Upper lobe of left lung (tissue), 6 donors: ENCODE data around the gene GRK5. TPM values are rescaled to one million over a fixed set of nuclear protein-coding genes. Genes with fewer than 3 reads are reported as not detected.

Source experiments
- ATAC-seq, 2 donors: fragments of 200-7000 bp; cut with Tn5 transposase; one replicate each; pipeline ENCODE4 v1.9.1; 2022; ENCODE audit warnings: mild to moderate bottlenecking in 2 of 2, moderate library complexity in 2 of 2; ENCODE audit not compliant: low FRiP score in 2 of 2
- DNase-seq, 2 donors: peaks; one replicate each; pipeline ENCODE4 v3.0.0-alpha.2; 2019 to 2020
- H3K27ac ChIP-seq, 4 donors: fragments of 200-600 bp; sonication (generic); one replicate each; pipeline ENCODE4 v1.5.1; 2016 to 2019
- H3K27me3 ChIP-seq, 4 donors: fragments of 200-600 bp; sonication (generic); one replicate each; pipeline ENCODE4 v1.5.1; 2017 to 2019
- H3K36me3 ChIP-seq, 4 donors: fragments of 200-600 bp; sonication (generic); one replicate each; pipeline ENCODE4 v1.5.1; 2016 to 2019
- H3K4me1 ChIP-seq, 4 donors: fragments of 200-600 bp; sonication (generic); one replicate each; pipeline ENCODE4 v1.5.1; 2018 to 2019
- H3K4me3 ChIP-seq, 4 donors: fragments of 200-600 bp; sonication (generic); one replicate each; pipeline ENCODE4 v1.5.1; 2017 to 2019; ENCODE audit warnings: mild to moderate bottlenecking in 2 of 4, moderate library complexity in 1 of 4
- H3K9me3 ChIP-seq, 4 donors: fragments of 200-600 bp; sonication (generic); one replicate each; pipeline ENCODE4 v1.5.1; 2018 to 2019
- CTCF ChIP-seq, 6 experiments: fragments of 450-650 bp in 4 of 6; fragments of 200-600 bp in 2 of 6; sonication (generic) in 2 of 6; IDR thresholded peaks; one replicate each; pipeline ENCODE4 v1.5.1; 2016 to 2019; ENCODE audit warnings: antibody characterized with exemption in 6 of 6
- EP300 ChIP-seq, 4 donors: sonication (generic); formaldehyde crosslinking; IDR thresholded peaks; one replicate each; pipeline ENCODE4 v1.5.1; 2017; ENCODE audit warnings: antibody characterized with exemption in 4 of 4, control low read depth in 2 of 4
- POLR2A ChIP-seq, 4 donors: fragments of 450-650 bp; IDR thresholded peaks; one replicate each; pipeline ENCODE4 v1.5.1; 2016 to 2017; ENCODE audit warnings: antibody characterized with exemption in 4 of 4, mild to moderate bottlenecking in 2 of 4
- POLR2AphosphoS5 ChIP-seq, 2 donors: sonication (generic); formaldehyde crosslinking; IDR thresholded peaks; one replicate each; pipeline ENCODE4 v1.5.1; 2017; ENCODE audit warnings: antibody characterized with exemption in 2 of 2
- WGBS, 2 donors: methylation state at CpG; one replicate each; pipeline ENCODE4 v1.1.5; 2017 to 2018; 5-methylcytosine and 5-hydroxymethylcytosine counted together
- total RNA-seq, 6 donors: library from RNA; depleted of rRNA in 4 of 6; stranded (reverse); fragments of >200 nt in 4 of 6; gene quantifications; one replicate each; pipeline versions ENCODE4 v1.1.0 to v1.2.1, GENCODE V29; 2016 to 2021
- donor health status: DM: no; HTN: no; CAD: no; lungs with moderate emphysema.
- donor health status: DM: no; HTN: yes; CAD: no; lungs with severe emphysema.

The GRK5 gene
- total RNA-seq, 6 donors from 2014 or later, result 38.6 to 80.9 (median 61.1) TPM

- no peak for DNase-seq
- Histone ChIP-seq H3K27me3 (no peaks in the 10 kb centered on the region), H3K4me3 (no peak overlapping the region), H3K27ac (peak overlapping the region; percentile 65 to 84 (median 80)), H3K4me1 (peaks cover 24 to 55% (median 45%) of the 10 kb centered on the region in 4 donors), H3K36me3 (peaks cover 0 to under 1% (median 0%) of the 10 kb centered on the region in 4 donors), H3K9me3 (no peaks in the 10 kb centered on the region)
- TF ChIP-seq POLR2AphosphoS5 (IDR thresholded peaks at IDR 0.05) (no peak), POLR2A (IDR thresholded peaks at IDR 0.05) (no peak), EP300 (IDR thresholded peaks at IDR 0.05) (no peak), CTCF (IDR thresholded peaks at IDR 0.05) (no peak)
- no peak for ATAC-seq
- 66 to 74% methylated on average over 9 of the region's 9 CpGs for WGBS, 2 donors
These were observed 205.7 kb downstream of the GRK5 start for GRCh38 chr10:119413093-119413453.

GRCh38 chr10:119413471-119414080 lies 206.2 kb downstream of the GRK5 start:
- 74 to 77% methylated on average over 6 to 20 of the region's 20 CpGs for WGBS, 2 donors
- peak in 1 of 2 donors; percentile 40 for ATAC-seq
- TF ChIP-seq POLR2AphosphoS5 (IDR thresholded peaks at IDR 0.05) (no peak), POLR2A (IDR thresholded peaks at IDR 0.05) (no peak), EP300 (IDR thresholded peaks at IDR 0.05) (no peak), CTCF (IDR thresholded peaks at IDR 0.05) (no peak)
- peaks cover 24 to 52% (median 43%) of the 10 kb centered on the region in 4 donors for H3K4me1 ChIP-seq
- no peaks in the 10 kb centered on the region for H3K27me3 ChIP-seq
- peak overlapping the region; percentile 65 to 84 (median 80) for H3K27ac ChIP-seq
- H3K4me3 ChIP-seq, result no peak overlapping the region
- H3K9me3 ChIP-seq, result no peaks in the 10 kb centered on the region
- peaks cover 0 to 6% (median 0%) of the 10 kb centered on the region in 4 donors for H3K36me3 ChIP-seq
- DNase-seq, result peak in 1 of 2 donors; percentile 85

GRCh38 chr10:119414081-119414611 lies 206.8 kb downstream of the GRK5 start:
- H3K4me3 ChIP-seq, result no peak overlapping the region
- H3K36me3 ChIP-seq, result peaks cover 0 to 12% (median 0%) of the 10 kb centered on the region in 4 donors
- DNase-seq (no peak), ATAC-seq (peak; percentile 1 to 54)
- peaks cover 24 to 46% (median 41%) of the 10 kb centered on the region in 4 donors for H3K4me1 ChIP-seq
- H3K27ac ChIP-seq, result peak overlapping the region; percentile 65 to 84 (median 80)
- WGBS, 2 donors, result 59 to 69% methylated on average over 10 of the region's 10 CpGs
- H3K27me3 ChIP-seq, result no peaks in the 10 kb centered on the region
- H3K9me3 ChIP-seq, result no peaks in the 10 kb centered on the region
- TF ChIP-seq EP300 (IDR thresholded peaks at IDR 0.05) (peak in 1 of 4 donors; percentile 54), CTCF (IDR thresholded peaks at IDR 0.05) (no peak), POLR2AphosphoS5 (IDR thresholded peaks at IDR 0.05) (peak; percentile 28 to 44)

GRCh38 chr10:119415121-119415520 lies 207.8 kb downstream of the GRK5 start:
- Histone ChIP-seq H3K4me1 (peaks cover 24 to 38% (median 38%) of the 10 kb centered on the region in 4 donors), H3K27ac (peak overlapping the region in 2 of 4 donors; percentile 43 to 52), H3K4me3 (no peak overlapping the region), H3K36me3 (peaks cover 0 to 13% (median 0%) of the 10 kb centered on the region in 4 donors), H3K27me3 (no peaks in the 10 kb centered on the region), H3K9me3 (no peaks in the 10 kb centered on the region)
- ATAC-seq (no peak), DNase-seq (no peak)
- 71 to 75% methylated on average over 6 of the region's 6 CpGs for WGBS, 2 donors
- TF ChIP-seq POLR2A (IDR thresholded peaks at IDR 0.05) (no peak), EP300 (IDR thresholded peaks at IDR 0.05) (no peak), POLR2AphosphoS5 (IDR thresholded peaks at IDR 0.05) (no peak), CTCF (IDR thresholded peaks at IDR 0.05) (no peak)
